GM18870 (cell line): ENCODE data around the gene POLR1C.
"Not testable (repeated sequence)": the region's sequence is repeated elsewhere in the genome, so short reads cannot be mapped to it uniquely, and the experiment has no call there.

Experiments
- ATAC-seq: cut with Tn5 transposase; IDR thresholded peaks from one replicate; pipeline ENCODE4 v1.9.1; 2021; ENCODE audit warnings: moderate library complexity; ENCODE audit not compliant: unreplicated experiment

Gene POLR1C

GRCh38 chr6:43491750-43492661, 24.9 kb upstream of the POLR1C start:
- no peak for ATAC-seq

- ATAC-seq = no peak
Observed at GRCh38 chr6:43492673-43493072, 24.2 kb upstream of the POLR1C start.

- ATAC-seq = no peak
Observed at GRCh38 chr6:43493230-43493629, 23.7 kb upstream of the POLR1C start.

GRCh38 chr6:43493833-43494232, 23.1 kb upstream of the POLR1C start:
- ATAC-seq = no peak

- no peak for ATAC-seq
Observed at GRCh38 chr6:43494321-43494720, 22.6 kb upstream of the POLR1C start.

GRCh38 chr6:43494766-43495165, 22.1 kb upstream of the POLR1C start:
- ATAC-seq = no peak

- no peak for ATAC-seq
Observed at GRCh38 chr6:43495409-43495941, 21.4 kb upstream of the POLR1C start.

- no peak for ATAC-seq
Observed at GRCh38 chr6:43496370-43497128, 20.3 kb upstream of the POLR1C start.

GRCh38 chr6:43497129-43497396, 19.8 kb upstream of the POLR1C start:
- ATAC-seq = no peak

- no peak for ATAC-seq
Observed at GRCh38 chr6:43497689-43498088, 19.2 kb upstream of the POLR1C start.

GRCh38 chr6:43498291-43498690, 18.6 kb upstream of the POLR1C start:
- not testable (repeated sequence) for ATAC-seq

GRCh38 chr6:43499028-43499815, 17.7 kb upstream of the POLR1C start:
- no peak for ATAC-seq

- no peak for ATAC-seq
Observed at GRCh38 chr6:43500921-43501320, 16.0 kb upstream of the POLR1C start.

- no peak for ATAC-seq
Observed at GRCh38 chr6:43502666-43503065, 14.2 kb upstream of the POLR1C start.

- ATAC-seq = no peak
Observed at GRCh38 chr6:43503443-43503842, 13.4 kb upstream of the POLR1C start.

GRCh38 chr6:43504756-43505593, 11.9 kb upstream of the POLR1C start:
- ATAC-seq = no peak

- no peak for ATAC-seq
Observed at GRCh38 chr6:43505718-43506117, 11.2 kb upstream of the POLR1C start.

GRCh38 chr6:43506171-43506570, 10.7 kb upstream of the POLR1C start:
- no peak for ATAC-seq

- no peak for ATAC-seq
Observed at GRCh38 chr6:43506667-43507471, 10.0 kb upstream of the POLR1C start.
